ENCODE results near the gene CHST7.
A peak's percentile ranks its signal among the peaks of the same experiment; 100 is the strongest.
"Not testable (repeated sequence)": the region's sequence is repeated elsewhere in the genome, so short reads cannot be mapped to it uniquely, and the experiment has no call there.

Gene CHST7, protein sequence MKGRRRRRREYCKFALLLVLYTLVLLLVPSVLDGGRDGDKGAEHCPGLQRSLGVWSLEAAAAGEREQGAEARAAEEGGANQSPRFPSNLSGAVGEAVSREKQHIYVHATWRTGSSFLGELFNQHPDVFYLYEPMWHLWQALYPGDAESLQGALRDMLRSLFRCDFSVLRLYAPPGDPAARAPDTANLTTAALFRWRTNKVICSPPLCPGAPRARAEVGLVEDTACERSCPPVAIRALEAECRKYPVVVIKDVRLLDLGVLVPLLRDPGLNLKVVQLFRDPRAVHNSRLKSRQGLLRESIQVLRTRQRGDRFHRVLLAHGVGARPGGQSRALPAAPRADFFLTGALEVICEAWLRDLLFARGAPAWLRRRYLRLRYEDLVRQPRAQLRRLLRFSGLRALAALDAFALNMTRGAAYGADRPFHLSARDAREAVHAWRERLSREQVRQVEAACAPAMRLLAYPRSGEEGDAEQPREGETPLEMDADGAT

GRCh38 chrX:46573331-46573891, at the start of gene CHST7:
CHST7 (plus strand) TSS chrX:46573765; CDS start chrX:46573932, 167 bp downstream.
- peak; percentile 48 to 71 for DNase-seq

DNA sequence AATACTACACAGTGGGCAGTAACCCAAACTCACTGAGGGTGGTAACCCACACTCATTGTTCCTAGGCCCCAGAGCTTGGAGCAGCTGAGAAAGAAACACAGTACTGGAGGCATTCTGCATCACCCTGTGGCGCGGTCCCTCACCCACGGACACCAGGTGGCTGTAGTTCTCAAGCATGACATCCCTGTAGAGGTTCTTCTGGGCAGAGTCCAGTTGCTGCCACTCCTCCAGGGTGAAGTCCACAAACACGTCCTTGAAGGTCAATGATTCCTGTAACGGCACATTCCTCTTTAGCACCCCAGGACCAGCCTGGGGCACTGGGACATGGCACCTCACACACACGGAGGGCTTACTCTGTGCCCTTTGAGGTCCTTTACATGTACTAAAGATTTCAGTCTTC, 44.9 kb upstream of the CHST7 start:
- DNase-seq, result not testable (repeated sequence)

- not testable (repeated sequence) for DNase-seq
Observed at GRCh38 chrX:46529740-46530403, 43.7 kb upstream of the CHST7 start.

- not testable (repeated sequence) for DNase-seq
Observed at GRCh38 chrX:46530404-46530908, 43.1 kb upstream of the CHST7 start.

DNA sequence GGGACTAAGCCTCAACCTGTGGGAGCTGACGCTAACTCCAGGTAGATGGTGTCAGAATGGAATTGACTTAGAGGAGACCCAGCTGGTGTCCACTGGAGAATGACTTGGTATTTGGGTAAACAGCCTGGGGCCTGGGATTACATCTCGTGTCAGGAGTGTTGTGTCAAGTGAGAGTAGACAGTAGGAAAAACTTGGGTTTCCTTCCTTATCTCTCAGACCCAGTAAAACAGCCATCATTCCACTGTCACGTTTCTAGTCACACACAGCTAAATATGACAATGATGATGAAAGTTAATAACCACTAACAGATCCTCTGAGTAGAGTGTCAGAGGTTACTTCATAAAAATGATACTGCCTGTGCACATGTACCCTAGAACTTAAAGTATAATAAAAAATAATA, 42.1 kb upstream of the CHST7 start:
- no peak for DNase-seq

GRCh38 chrX:46543441-46543840, 30.1 kb upstream of the CHST7 start:
- DNase-seq, result no peak

GRCh38 chrX:46544527-46544926, 29.0 kb upstream of the CHST7 start:
- DNase-seq, result not testable (repeated sequence)

GRCh38 chrX:46545111-46546005, 28.2 kb upstream of the CHST7 start, which contains the start of gene ZNF674:
ZNF674 (minus strand) TSS chrX:46545421; CDS start chrX:46542087, 3,334 bp downstream.
- DNase-seq, result peak; percentile 85 to 88

- no peak for DNase-seq
Observed at GRCh38 chrX:46547857-46548256, 25.7 kb upstream of the CHST7 start.

DNA sequence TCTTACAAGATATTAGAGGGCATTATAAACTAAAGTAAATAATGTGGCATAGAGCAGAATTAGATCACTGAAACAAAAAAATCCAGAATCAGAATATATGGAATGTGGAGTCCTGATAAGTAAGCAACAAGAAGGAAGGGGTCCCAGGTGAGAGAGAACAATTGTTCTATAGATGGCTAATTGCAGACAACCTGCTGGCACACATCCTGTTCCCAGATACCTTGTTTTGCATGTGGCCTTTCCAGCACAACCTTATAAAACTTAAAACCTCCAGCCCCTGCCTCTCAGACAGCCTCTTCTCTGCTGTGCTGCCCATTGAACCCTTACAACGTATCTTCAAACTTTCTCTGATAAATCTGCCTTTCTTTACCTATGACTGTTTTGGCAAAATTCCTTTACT, 23.7 kb upstream of the CHST7 start:
- no peak for DNase-seq

- no peak for DNase-seq
Observed at GRCh38 chrX:46551494-46552128, 22.0 kb upstream of the CHST7 start.

GRCh38 chrX:46553935-46554334, 19.6 kb upstream of the CHST7 start:
- DNase-seq, result no peak

- DNase-seq, result peak; percentile 28 to 71
Observed at GRCh38 chrX:46554942-46555341, 18.6 kb upstream of the CHST7 start.

DNA sequence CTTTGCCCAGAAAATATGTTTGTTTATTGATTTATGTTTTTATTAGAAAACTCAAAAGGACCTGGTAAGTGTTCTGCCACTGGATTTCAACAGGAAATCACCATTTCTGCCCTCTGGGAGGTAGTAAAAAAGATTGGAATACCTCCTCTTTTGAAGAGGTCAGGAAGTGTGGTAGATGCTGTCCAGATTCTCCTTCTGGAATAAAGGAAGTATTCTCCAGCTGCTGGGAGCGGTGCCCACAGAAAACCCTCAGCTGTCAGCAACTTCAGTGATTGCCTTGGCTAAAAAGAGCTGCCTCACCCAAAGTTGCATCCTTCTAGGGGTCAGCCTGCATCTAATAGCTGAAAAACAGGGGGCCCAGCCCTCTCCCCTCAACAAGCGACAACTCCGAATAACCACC, 14.5 kb upstream of the CHST7 start:
- DNase-seq, result no peak

DNA sequence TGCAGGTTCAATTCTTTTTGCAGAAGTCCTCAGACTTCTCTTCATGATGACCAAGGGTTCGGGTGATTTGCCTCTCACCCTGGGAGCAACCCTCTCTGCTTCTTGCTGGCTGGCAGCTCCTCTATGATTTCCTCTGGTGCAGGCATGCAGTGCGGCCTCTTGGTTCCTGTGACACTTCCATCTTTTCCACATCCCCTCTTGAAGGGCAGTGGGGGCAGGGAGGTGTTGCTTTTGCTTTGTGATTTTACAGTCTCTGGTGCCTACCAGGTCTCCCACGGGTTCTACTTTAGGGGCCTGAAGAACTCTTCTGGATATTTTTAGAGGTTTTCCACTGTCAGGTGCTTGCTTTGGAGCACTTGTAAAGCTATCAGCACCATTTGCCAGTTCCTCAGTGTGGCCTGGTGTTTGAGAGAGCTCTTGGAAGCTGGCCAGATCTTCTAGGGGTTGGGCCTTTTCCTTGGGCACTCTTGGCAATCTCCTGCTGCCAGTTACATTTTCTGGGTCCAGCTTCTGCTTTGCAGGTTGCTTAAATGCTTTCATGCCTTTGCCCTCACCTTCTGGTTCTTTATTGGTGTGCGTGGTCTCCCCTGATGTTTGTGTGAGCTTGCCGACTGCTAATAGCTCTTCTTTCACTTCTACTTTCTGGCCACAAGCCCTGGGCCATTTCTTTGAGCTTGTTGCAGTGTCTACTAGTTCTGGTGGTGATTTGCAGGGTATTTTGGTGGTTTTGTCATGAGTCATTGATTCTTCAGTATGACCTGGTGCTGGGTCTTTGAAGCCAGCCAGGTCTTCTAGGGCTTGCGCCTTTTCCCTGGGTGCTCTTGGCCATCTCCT, 11.5 kb upstream of the CHST7 start:
- DNase-seq, result peak in 1 of 2 donors; percentile 41

DNA sequence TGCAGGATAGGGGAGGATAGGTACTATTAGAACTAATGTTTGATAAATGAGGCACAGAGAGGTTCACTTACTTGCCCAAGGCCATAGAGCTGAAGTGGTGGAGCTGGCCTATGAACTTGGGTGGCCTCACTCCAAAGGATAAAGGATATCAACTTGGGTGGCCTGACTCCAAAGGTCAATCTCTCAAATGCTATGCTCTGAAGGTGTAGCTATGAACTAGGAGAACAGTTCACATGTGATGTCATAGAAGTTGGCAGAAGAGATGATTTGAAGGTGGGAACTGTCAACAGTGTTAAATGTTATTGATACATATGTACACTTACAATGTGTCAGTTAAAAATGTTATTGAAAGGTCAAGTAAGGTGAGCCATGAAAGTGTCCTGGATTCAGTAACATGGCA, 6.2 kb upstream of the CHST7 start:
- no peak for DNase-seq

- DNase-seq, result no peak
Observed at GRCh38 chrX:46569621-46570020, 3.9 kb upstream of the CHST7 start.

- peak in 1 of 2 donors; percentile 41 for DNase-seq
Observed at GRCh38 chrX:46571423-46572339, 1.9 kb upstream of the CHST7 start.

GRCh38 chrX:46572340-46572936, 1.1 kb upstream of the CHST7 start:
- peak in 1 of 2 donors; percentile 39 for DNase-seq

All from inflammatory macrophage treated with lipopolysaccharide for 1 hour (primary cell).